Parathyroid adenoma (tissue), 2 donors: ENCODE results near the gene C6orf120.

ENCODE experiments used
- H2AFZ ChIP-seq: fragments of 300-600 bp; sonication (generic); one replicate; pipeline ENCODE4 v1.7.0; 2017; ENCODE audit warnings: antibody characterized with exemption, mild to moderate bottlenecking
- H3K27ac ChIP-seq: fragments of 300-600 bp; sonication (generic); one replicate; pipeline ENCODE4 v1.7.0; 2017
- H3K27me3 ChIP-seq: fragments of 300-600 bp; sonication (generic); one replicate; pipeline ENCODE4 v1.7.0; 2017; ENCODE audit warnings: low read length; ENCODE audit not compliant: control insufficient read depth, insufficient read depth
- H3K36me3 ChIP-seq: fragments of 300-600 bp; sonication (generic); one replicate; pipeline ENCODE4 v1.7.0; 2017; ENCODE audit warnings: low read length; ENCODE audit not compliant: control insufficient read depth, insufficient read depth
- H3K4me1 ChIP-seq: fragments of 300-600 bp; sonication (generic); one replicate; pipeline ENCODE4 v1.7.0; 2017; ENCODE audit warnings: control low read depth
- H3K4me2 ChIP-seq: fragments of 300-600 bp; sonication (generic); one replicate; pipeline ENCODE4 v1.7.0; 2017; ENCODE audit warnings: low read length
- H3K4me3 ChIP-seq: fragments of 300-600 bp; sonication (generic); one replicate; pipeline ENCODE4 v1.7.0; 2017; ENCODE audit warnings: low read depth, low read length
- H3K79me2 ChIP-seq: fragments of 300-600 bp; sonication (generic); one replicate; pipeline ENCODE4 v1.7.0; 2017; ENCODE audit warnings: control low read depth
- H3K9ac ChIP-seq: fragments of 300-600 bp; sonication (generic); one replicate; pipeline ENCODE4 v1.7.0; 2017; ENCODE audit warnings: mild to moderate bottlenecking
- H3K9me3 ChIP-seq: fragments of 300-600 bp; sonication (generic); one replicate; pipeline ENCODE4 v1.7.0; 2017; ENCODE audit warnings: low read length; ENCODE audit not compliant: control insufficient read depth
- CTCF ChIP-seq: fragments of 300-600 bp; sonication (generic); IDR thresholded peaks from one replicate; pipeline ENCODE4 v1.7.0; 2017; ENCODE audit warnings: antibody characterized with exemption, mild to moderate bottlenecking
- donor health status: primary hyperparathyroidism.

Gene C6orf120

DNA sequence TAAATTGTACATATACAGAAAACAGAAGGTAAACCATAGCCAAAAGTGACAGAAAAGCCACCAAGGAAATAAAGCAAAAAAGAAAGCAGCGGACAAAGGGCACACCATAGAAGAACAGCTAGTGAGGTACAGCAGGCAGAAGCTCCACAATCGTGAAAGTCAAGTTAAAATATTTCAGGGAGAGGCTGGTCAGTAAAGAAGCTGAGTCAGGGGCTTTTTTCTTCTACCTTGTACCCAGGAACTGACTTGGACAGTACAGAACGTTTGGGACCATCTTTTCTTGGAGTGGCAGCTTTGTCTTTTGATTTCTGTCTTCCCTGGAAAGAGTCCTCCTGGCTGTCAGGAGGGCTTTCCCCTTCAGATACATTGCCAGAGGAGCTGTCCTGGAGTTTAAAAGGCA lies 8.1 kb downstream of the C6orf120 start:
- H3K27me3 ChIP-seq, result no peaks in the 10 kb centered on the region
- no peak overlapping the region for H3K4me2 ChIP-seq
- H3K79me2 ChIP-seq, result peaks cover 3% of the 10 kb centered on the region
- H3K27ac ChIP-seq, result no peak overlapping the region
- TF ChIP-seq CTCF, result no peak
- no peaks in the 10 kb centered on the region for H3K9me3 ChIP-seq
- no peaks in the 10 kb centered on the region for H3K4me1 ChIP-seq
- H3K4me3 ChIP-seq, result no peak overlapping the region
- no peaks in the 10 kb centered on the region for H3K36me3 ChIP-seq
- H2AFZ ChIP-seq, result no peak overlapping the region
- H3K9ac ChIP-seq, result no peak overlapping the region

GRCh38 chr6:169714178-169714577 lies 12.3 kb downstream of the C6orf120 start:
- Histone ChIP-seq H3K4me3 (no peak overlapping the region), H3K27me3 (no peaks in the 10 kb centered on the region), H3K36me3 (no peaks in the 10 kb centered on the region), H3K9me3 (no peaks in the 10 kb centered on the region), H3K79me2 (peaks cover 7% of the 10 kb centered on the region), H3K27ac (no peak overlapping the region), H2AFZ (no peak overlapping the region), H3K9ac (no peak overlapping the region), H3K4me2 (no peak overlapping the region), H3K4me1 (no peaks in the 10 kb centered on the region)
- TF ChIP-seq CTCF, result no peak

- H3K36me3 ChIP-seq, result no peaks in the 10 kb centered on the region
These were observed 12.7 kb downstream of the C6orf120 start for GRCh38 chr6:169714595-169714994.

GRCh38 chr6:169719117-169719516 lies 17.2 kb downstream of the C6orf120 start:
- Histone ChIP-seq H3K27me3 (no peaks in the 10 kb centered on the region), H2AFZ (no peak overlapping the region), H3K4me3 (no peak overlapping the region), H3K27ac (no peak overlapping the region), H3K9ac (no peak overlapping the region), H3K4me2 (no peak overlapping the region), H3K36me3 (no peaks in the 10 kb centered on the region), H3K79me2 (peaks cover 13% of the 10 kb centered on the region), H3K4me1 (peaks cover 5% of the 10 kb centered on the region), H3K9me3 (no peaks in the 10 kb centered on the region)
- no peak for TF ChIP-seq CTCF

More at GRCh38 chr6:169714595-169714994, 12.7 kb downstream of the C6orf120 start:
- TF ChIP-seq CTCF, result no peak
- Histone ChIP-seq H3K27me3 (no peaks in the 10 kb centered on the region), H3K27ac (no peak overlapping the region), H3K4me1 (no peaks in the 10 kb centered on the region), H2AFZ (no peak overlapping the region), H3K9ac (no peak overlapping the region), H3K79me2 (peaks cover 10% of the 10 kb centered on the region), H3K4me2 (no peak overlapping the region), H3K9me3 (no peaks in the 10 kb centered on the region), H3K4me3 (no peak overlapping the region)

GRCh38 chr6:169720207-169720855 lies 18.4 kb downstream of the C6orf120 start:
- no peak overlapping the region for H3K4me2 ChIP-seq
- no peaks in the 10 kb centered on the region for H3K27me3 ChIP-seq
- H3K4me3 ChIP-seq, result no peak overlapping the region
- no peak overlapping the region for H3K27ac ChIP-seq
- no peak overlapping the region for H2AFZ ChIP-seq
- no peaks in the 10 kb centered on the region for H3K36me3 ChIP-seq
- no peak overlapping the region for H3K9ac ChIP-seq
- H3K9me3 ChIP-seq, result no peaks in the 10 kb centered on the region
- TF ChIP-seq CTCF, result no peak
- H3K79me2 ChIP-seq, result peaks cover 11% of the 10 kb centered on the region
- H3K4me1 ChIP-seq, result peaks cover 5% of the 10 kb centered on the region
